Stimulated activated CD4-positive, alpha-beta T cell treated with anti-CD3 and anti-CD28 coated beads, Interleukin-12 subunit alpha, Interleukin-12 subunit beta, amount 100 ng/mL, for 48 hours (primary cell): ENCODE data around the gene TLR10.
"Not testable (repeated sequence)": the region's sequence is repeated elsewhere in the genome, so short reads cannot be mapped to it uniquely, and the experiment has no call there.

Source experiments
- DNase-seq, 3 donors: peaks; one replicate each; pipeline ENCODE4 v3.0.0-alpha.2; 2020; ENCODE audit warnings: low read depth in 2 of 3, low spot score in 1 of 3

Gene TLR10

DNA sequence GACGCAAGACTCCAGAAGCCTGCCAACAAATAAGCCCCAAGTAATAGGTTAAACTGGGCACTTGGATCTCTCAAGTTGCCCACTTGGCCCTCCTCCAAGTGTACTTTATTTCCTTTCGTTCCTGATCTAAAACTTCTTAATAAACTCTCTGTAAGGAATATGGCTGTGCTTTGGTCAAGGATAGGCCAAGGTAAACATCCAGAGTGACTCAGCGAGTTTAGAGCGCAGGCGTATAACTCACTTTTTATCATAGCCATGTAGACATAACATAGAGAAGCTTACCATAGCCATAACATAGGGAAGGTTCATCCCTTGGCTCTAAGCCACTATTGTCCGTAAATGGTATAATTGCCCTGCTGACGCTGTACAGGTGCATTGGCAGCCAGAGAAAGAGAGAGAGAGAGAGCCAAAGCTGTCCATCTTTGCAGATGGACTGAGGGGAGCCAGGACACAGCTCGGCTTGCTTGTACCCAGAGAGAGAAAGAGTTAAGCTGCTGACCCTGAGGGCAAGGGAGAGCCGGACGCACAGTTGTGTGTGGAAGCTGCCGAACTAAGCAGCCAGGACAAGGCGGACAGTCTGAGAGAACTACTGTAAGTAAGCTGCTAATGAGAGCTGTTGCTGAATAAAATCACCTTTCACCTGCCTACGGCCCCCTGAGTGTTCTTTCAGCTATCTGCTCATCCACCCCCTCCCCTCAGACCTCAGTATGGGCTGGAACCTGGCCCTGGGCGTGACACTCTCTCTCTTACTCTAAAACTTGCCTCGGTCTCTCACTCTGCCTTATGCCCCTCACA, 20.0 kb upstream of the TLR10 start:
- DNase-seq: no peak

DNA sequence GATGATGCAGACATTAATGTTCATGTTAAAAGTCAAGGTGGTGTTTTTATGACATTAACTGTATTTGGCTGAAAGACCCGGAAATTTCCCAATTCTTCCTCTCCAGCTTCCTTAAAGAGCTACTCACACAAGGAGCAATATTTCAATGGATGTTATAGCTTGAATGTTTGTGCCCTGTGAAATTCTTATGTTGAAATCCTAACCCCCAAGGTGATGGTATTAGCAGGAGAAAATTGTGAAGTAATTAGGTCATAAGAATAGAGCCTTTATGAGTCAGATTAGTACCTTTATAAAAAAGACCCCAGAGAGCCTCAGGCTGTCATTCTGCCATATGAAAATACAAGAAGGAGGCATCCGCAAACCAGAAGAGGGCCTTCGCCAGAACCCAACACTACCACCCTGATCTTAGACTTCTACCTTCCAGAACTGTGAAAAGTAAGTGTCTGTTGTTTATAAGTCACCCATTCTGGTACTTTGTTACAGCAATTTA, 18.2 kb upstream of the TLR10 start:
- no peak for DNase-seq

DNA sequence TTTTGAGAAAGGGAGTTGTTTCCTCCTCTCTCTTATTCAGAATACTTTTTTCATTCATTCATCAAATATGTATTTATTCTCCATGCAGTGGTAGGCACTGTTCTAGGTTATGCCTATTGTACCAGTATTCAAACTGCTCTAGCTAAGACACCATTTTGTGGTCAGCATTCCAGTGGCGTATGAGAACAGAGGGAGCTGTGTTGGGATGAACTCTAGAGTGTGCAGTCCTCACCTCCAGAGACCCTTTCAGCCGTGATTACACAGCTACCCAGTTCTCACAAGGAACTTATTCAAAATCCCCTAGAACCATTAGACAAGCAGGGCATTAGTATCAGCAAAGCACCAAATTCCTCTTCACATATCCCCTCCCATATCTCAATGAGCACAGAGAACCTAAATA, 17.6 kb upstream of the TLR10 start:
- no peak for DNase-seq

DNA sequence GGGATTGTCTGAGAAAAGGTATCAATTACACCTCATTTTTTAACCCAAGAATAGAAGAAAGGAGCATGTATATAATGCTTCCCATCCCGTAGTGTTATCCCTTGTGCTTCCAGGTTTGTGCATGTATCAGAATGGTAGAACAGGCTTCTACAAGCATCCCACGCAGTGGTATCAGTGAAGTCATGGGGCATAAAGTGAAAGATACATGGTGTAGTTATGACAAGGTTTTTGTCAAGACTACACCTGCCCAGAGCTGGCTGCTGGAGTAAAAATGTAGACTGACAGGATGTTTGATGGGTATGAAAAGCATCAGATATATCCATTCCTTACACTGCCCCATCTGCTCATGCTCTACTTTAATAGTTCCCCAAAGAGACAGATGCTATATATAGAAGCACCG, 12.3 kb upstream of the TLR10 start:
- DNase-seq: no peak

DNA sequence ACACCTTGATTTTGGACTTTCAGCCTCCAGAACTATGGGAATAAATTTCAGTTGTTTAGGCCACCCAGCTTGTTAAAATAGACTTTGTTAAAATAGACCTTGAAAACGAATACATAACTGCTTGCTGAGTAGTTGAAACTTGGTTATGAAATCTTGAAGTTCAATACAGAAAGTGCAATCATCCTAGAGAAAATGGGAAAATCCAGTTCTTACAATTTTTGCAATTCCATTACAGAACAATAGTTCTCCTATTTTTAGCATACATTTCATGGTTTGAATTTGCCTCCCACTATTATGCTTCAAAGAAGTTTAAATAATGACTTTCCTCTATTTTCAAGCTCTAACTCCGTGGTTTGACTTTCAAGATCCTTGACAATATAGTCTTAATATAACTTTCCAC, 11.3 kb upstream of the TLR10 start:
- no peak for DNase-seq

DNA sequence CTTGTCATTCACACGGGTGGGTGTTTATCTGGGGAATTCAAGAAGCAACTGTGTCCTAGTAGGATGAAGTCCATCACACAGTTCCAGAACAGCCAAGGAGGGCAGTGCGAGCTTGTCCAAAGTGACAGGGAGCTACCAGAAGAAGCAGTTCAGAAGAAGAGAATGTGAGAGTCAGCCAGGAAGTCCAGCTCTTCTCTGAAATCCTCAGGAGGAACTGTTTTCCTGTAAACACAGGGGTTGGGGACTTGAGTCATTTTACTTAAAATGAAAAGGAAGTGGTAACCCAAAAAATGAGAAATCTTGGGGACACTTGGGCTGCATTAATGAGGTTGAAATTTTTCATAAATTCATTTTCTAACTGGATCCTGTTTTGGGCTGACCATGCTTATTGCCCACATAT, 8.2 kb upstream of the TLR10 start:
- no peak for DNase-seq

DNA sequence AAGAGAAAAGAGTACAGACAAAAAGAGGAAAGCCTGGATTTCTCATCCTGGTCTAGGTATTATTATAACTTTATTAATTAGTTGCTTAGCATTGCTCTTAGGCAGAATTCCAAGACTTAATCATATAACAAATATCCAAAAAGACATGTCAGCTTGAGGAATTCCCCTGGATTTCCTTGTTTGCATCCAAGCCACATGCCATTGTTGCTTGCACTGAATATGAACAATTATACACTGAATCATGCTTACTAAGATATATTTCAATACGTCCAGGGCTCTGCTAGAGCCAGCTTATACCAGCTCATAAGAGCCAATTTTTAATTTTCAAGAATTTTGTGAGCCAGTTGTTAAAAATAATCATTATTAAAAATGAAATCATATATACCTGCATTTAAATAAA, 5.5 kb upstream of the TLR10 start:
- no peak for DNase-seq

DNA sequence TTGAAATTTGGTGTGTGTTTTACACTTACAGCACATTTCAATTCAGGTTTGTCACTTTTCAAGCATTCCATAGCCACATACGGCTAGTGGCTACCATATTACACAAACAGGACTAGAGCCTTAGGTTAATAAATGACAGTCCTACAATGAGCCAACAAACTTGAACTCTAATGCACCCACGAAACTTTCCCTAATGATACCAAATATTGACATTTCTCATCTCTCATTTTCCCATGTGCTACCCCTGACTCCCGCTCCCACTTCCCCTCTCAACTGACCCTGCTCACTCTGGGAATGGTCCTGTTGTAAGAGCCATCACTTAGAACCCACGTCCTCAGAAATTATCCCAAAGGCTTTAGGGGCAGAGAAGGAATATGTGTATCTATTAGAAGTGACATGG, 4.9 kb upstream of the TLR10 start:
- DNase-seq: no peak

DNA sequence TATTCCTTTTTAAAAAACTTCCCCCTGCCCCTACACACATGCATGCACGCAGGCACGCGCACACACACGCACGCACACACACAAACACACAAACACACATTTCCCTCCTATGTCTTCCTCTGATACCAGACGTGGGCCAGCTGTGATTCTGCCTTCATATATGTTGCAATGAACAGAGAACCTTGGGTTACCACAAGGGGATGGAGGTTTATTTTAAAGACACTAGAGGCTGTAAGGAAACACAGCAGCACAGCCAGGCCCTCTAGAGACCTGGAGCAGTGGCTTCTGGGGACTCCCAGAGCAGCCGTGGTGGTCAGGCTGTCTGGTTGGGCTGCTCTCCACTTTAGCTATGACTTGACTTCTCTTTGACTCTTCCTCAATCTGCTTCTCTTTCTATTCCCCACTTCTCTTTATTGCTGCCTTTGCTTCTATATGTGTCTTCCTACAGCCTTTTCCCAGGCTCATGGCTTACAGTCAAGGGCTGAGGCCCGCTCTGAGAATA, 3.2 kb upstream of the TLR10 start:
- DNase-seq: no peak

DNA sequence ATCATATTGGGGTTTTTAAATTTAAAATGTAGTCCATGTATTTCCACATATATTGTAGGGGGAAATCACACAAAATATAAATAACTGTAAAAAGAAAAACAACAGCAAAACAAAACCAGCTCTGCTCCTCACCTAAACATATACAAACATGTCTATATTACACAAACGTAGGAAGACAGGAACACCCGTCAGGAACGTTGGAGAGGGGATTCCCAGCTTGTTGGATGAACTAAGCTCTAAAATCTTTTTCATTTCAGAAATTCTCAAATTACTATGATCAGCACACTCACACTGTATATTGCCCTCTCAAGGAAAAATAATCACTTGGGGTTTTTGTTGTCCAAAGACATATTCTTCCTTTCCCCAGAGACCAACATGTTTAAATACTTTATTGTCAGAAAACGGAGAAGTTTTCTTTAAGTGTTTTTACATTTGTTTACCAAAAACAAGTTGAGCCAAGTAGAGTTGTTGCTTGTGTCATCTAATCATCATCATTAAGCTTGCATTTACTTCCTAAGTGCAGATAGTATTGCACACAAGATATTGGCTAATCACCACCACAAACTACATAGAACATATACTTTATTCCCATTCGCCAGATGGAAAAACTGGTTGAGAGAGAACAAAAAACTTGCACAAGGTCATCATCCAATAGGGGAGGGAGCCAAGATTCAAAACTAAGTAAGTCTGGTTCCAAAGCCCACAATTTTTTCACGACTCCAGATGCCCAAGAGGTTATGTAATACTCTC, 2.4 kb upstream of the TLR10 start:
- no peak for DNase-seq

DNA sequence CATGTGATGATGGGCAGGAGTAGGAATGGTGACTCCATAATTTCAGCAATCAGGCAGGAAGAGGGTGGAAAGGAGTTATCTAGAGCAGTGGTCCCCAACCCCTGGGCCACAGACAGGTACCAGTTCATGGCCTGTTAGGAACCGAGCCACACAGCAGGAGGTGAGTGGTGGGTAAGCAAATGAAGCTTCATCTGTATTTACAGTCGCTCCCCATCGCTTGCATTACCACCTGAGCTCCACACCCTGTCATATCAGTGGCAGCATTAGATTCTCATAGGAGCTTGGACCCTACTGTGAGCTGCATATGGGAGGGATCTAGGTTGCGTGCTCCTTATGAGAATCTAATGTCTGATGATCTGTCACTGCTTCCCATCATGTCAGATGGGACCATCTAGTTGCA, 1.4 kb upstream of the TLR10 start:
- no peak for DNase-seq

DNA sequence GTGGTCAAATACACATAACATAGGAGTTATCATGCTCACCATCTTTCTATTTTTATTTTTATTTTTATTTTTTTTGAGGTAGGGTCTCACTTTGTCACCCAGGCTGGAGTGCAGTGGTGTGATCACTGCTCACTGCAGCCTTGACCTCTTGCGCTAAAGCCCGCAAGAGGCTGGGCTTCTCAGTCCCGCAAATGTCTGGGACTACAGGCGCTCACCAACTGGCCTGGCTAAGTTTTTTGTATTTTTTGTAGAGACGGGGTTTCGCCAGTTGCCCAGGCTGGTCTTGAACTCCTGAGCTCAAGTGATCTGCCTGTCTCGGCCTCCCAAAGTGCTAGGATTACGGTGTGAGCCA, 295 bp upstream of the TLR10 start:
- DNase-seq: no peak

DNA sequence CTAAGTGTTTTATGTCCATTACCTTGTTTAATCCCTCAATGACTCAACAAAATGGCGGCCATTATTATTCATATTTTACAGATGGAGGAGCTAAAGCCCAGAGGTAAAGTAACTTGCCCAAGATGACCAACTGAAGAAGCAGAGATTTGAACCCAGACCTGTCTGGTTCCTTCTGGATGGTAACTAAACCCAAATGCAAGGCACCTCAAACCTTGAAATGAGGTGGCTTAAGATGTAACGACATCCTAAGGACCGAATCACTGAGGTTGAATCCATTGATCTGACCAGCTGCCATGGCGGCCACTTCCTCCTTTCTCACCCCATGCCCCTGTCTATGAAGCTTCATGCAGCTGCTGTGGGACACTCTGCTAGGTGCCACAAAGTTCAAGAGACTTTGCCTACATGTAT, 932 bp downstream of the TLR10 start:
- DNase-seq: no peak

DNA sequence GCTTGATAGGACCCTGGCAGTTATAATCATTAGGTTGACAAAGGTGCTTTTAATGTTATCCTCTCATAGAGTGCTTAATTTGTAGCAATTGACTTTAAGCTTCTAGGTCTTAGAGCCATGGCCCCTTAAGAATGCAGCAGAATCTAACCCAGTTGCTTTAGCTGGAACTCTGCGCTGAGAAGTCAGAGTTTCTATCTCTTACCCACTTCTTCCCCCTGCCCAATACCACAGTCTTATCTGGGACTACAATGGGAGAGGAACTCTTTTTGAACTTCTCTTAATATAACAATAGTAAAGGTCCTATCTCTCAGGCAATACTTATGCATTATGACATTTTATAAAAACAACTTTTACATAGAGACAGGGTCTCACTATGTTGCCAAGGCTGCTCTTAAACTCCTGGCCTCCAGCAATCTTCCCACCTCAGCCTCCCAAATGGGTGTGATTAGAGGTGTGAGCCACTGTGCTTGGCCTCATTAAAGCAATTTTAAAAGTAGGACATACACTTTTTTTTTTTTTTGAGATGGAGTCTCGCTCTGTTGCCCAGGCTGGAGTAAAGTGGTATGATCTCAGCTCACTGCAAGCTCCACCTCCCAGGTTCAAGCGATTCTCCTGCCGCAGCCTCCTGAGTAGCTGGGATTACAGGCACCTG, 1.8 kb downstream of the TLR10 start:
- no peak for DNase-seq

DNA sequence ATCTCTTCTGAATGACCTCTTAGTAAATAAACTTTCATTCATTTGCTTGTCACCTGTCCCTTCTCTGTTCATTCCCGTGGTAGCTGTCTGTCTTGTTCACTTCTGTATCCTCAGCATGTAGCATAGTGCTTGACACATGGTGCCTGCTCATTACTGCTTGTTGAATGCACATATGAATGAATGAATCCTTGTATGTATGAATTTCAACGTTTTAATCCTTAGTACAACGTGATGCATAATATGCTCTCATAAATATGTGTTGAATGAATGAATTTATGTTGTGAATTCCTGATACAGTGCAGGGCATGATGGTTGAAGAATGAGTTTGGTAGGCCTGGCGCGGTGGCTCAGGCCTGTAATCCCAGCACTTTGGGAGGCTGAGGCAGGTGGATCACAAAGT, 3.0 kb downstream of the TLR10 start:
- no peak for DNase-seq

DNA sequence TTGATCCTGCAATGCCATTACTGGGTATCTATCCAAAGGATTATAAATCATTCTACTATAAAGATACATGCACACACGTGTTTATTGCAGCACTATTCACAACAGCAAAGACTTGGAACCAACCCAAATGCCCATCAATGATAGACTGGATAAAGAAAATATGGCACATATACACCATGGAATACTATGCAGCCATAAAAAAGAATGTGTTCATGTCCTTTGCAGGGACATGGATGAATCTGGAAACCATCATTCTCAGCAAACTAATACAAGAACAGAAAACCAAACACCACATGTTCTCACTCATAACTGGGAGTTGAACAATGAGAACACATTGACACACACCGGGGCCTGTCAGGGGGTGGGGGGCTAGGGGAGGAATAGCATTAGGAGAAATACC, 4.9 kb downstream of the TLR10 start:
- DNase-seq: not testable (repeated sequence)

DNA sequence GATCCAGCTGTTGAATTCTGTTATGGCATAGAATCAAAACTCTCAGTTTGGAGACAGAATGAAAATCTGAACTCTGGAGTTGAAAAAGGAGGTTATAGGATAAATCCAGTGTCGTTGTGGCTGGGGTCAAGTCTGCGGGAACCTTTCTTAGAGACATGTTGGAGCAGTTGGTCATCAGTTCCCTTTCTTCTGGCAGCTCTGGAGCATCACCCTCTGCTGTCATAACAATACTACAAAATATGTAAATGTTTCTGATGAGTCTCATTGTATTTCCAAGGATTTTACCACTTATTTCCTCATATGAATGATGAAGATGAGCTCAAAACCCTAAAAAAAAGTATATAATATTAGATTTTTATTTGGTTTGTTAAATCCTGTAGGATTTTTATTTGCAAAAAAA, 7.5 kb downstream of the TLR10 start:
- no peak for DNase-seq

DNA sequence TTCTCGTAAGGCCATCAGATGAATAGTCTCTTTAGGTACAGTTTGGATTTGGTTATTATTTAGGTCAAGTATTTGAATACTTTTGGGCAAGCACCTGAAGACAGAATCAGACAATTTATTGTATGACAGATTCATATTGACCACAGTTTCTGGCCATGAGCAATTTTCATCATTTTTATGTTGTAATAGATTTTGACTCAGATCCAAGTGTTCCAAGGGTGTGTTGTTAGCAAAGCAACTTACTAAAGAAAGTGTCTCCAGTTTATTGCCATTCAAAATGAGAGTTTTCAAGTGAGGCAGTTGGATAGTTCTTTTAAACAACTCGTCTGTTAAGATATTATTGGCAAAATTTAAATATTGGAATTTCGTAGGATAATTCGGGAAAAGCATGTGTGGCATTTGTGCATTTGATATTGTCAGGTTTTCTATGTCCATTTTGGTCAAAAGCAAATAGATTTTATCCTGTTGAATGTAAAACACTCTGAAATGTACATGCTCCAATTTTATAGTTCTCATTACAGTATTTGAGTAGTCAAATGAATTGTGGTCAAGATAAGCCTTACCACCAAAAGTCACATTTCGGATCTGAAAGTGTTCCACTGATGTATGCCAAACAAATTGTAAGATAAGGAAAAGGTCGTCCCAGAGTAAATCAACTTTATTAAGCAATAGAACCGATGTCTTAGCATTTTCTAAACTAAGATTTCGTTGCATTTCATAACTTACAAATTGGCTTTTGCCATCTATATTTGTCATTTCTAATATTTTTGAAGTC, 8.4 kb downstream of the TLR10 start:
- DNase-seq: no peak

DNA sequence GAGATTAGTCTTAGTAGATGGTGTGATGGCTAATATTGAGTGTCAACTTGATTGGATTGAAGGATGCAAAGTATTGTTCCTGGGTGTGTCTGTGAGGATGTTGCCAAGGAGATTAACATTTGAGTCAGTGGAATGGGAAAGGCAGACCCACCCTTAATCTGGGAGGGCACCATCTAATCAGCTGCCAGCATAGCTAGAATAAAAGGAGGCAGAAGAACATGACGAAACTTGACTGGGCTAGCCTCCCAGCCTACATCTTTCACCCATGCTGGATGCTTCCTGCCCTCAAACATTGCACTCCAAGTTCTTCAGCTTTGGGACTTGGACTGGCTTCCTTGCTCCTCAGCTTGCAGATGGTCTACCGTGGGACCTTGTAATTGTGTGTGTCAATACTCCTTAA, 12.5 kb downstream of the TLR10 start:
- not testable (repeated sequence) for DNase-seq

DNA sequence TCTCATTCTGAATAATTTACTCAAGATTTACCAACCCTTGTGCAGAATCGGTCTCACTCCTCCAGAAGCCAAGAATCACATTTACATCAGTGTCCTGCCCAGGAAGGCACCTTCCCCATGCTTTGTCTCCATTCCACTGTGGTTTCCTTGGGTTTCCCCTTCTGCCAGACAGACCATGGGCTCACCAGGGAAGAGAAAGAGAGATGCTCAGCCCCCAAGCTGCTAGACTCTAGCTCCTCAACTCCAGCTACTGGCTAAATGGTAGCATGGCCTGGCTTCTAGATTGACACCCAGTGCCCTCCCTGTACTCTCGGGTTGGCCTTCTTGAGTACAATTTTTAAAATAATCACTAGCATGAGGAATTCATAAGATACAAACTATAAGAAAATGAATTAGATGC, 12.9 kb downstream of the TLR10 start:
- DNase-seq: no peak

DNA sequence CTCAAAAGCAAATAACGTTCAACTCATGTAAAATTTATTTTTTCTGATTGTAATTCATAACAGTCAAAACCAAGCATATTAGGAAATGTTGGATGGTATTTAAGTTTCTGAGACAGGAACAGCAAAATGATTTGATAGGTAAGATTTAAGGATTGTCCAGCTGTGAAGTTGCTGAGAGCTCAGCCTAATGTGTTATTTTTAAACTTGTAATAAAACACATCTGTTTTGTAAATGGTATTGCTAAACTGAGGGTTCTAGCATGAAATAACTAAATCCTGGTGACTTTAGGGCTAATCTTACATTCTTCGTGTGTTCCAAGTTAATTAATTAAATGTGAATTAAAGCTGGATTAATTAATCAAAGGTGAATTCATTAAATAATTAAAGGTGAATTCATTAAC, 13.3 kb downstream of the TLR10 start:
- no peak for DNase-seq
